ENCODE measurements around the gene NELL2.

Gene NELL2

GRCh38 chr12:44526655-44527182, 349.4 kb downstream of the NELL2 start:
- FAIRE-seq, result no peak

- FAIRE-seq, result no peak
Measured at GRCh38 chr12:44525806-44526654, 350.1 kb downstream of the NELL2 start.

GRCh38 chr12:44523828-44524227, 352.3 kb downstream of the NELL2 start:
- no peak for FAIRE-seq

- FAIRE-seq, result no peak
Measured at GRCh38 chr12:44521702-44522101, 354.4 kb downstream of the NELL2 start.

- FAIRE-seq, result no peak
Measured at GRCh38 chr12:44519931-44520330, 356.2 kb downstream of the NELL2 start.

GRCh38 chr12:44511289-44511688, 364.8 kb downstream of the NELL2 start:
- no peak for FAIRE-seq

- no peak for FAIRE-seq
Measured at GRCh38 chr12:44510510-44510909, 365.6 kb downstream of the NELL2 start.

- no peak for FAIRE-seq
Measured at GRCh38 chr12:44510076-44510475, 366.0 kb downstream of the NELL2 start.

GRCh38 chr12:44509471-44509870, 366.6 kb downstream of the NELL2 start:
- no peak for FAIRE-seq

GRCh38 chr12:44507461-44507860, 368.7 kb downstream of the NELL2 start:
- FAIRE-seq, result no peak

GRCh38 chr12:44504799-44505198, 371.3 kb downstream of the NELL2 start:
- no peak for FAIRE-seq

GRCh38 chr12:44503329-44503728, 372.8 kb downstream of the NELL2 start:
- FAIRE-seq, result no peak

GRCh38 chr12:44502681-44503080, 373.4 kb downstream of the NELL2 start:
- no peak for FAIRE-seq

- FAIRE-seq, result no peak
Measured at GRCh38 chr12:44500423-44500822, 375.7 kb downstream of the NELL2 start.

- no peak for FAIRE-seq
Measured at GRCh38 chr12:44497044-44497443, 379.1 kb downstream of the NELL2 start.

GRCh38 chr12:44490181-44490580, 385.9 kb downstream of the NELL2 start:
- FAIRE-seq, result no peak

- FAIRE-seq, result no peak
Measured at GRCh38 chr12:44488180-44488579, 387.9 kb downstream of the NELL2 start.

GRCh38 chr12:44484862-44485261, 391.3 kb downstream of the NELL2 start:
- no peak for FAIRE-seq

- FAIRE-seq, result no peak
Measured at GRCh38 chr12:44477331-44477980, 398.7 kb downstream of the NELL2 start.

- FAIRE-seq, result no peak
Measured at GRCh38 chr12:44476683-44477082, 399.4 kb downstream of the NELL2 start.

GRCh38 chr12:44465139-44465538, 411.0 kb downstream of the NELL2 start:
- no peak for FAIRE-seq

GRCh38 chr12:44464180-44464579, 411.9 kb downstream of the NELL2 start:
- no peak for FAIRE-seq

GRCh38 chr12:44462729-44463128, 413.4 kb downstream of the NELL2 start:
- FAIRE-seq, result no peak

- FAIRE-seq, result no peak
Measured at GRCh38 chr12:44460261-44460660, 415.9 kb downstream of the NELL2 start.

Data from colon (tissue), 2 donors.